ENCODE results near the gene UBTD1. TPM values are rescaled to one million over a fixed set of nuclear protein-coding genes. Genes with fewer than 3 reads are reported as not detected.
A peak's percentile ranks its signal among the peaks of the same experiment; 100 is the strongest.

The UBTD1 gene
- total RNA-seq, 1 experiment from 2014 or later: 19.0 TPM

DNA sequence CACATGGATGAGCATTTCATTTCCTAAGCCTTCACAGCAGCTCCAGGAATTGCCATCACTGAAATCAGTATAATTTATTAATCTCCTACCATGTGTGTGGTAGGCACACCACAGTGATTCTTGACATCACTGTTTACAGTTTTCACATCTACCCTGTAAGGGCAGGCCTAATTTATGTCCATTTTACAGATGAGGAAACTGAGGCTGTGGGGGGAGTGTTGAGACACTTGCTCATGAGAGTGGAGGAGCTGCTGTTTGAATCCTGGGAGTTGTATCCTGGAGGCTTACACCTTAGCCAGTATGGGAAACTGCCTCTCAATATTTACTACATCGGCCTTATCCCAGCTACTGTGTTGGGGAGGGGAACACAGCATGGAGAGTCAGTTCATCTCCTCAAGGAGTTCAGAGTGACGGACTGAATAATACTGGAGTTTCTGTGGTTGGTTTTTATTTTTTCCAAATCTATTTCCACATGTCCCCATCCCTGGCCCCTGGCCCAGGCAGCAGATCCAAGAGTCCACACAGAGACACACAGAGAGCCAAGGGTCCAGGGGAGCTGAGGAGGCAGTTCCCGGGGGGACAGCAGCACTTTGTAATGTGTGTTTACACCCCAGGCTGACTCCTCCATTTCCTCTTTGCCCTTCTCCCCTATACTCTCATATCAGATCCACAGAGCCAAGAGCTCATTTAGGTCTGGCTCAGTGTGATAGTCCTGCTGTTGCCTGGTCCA is 13.2 kb downstream of the UBTD1 start:
- no peaks in the 10 kb centered on the region for H3K23me2 ChIP-seq (ENCODE audit: insufficient read length, low read depth, low read length, poor library complexity, severe bottlenecking)
- no peak overlapping the region for H4K91ac ChIP-seq (ENCODE audit: insufficient read length, low read depth, low read length)
- H3K9me3 ChIP-seq (ENCODE audit: control insufficient read depth, low read depth, low read length): no peaks in the 10 kb centered on the region
- H3K4me2 ChIP-seq (ENCODE audit: insufficient read depth, insufficient read length, low read length): no peak overlapping the region
- Mint-ChIP-seq H3K27me3 (ENCODE audit: low read depth) (no peaks in the 10 kb centered on the region), H3K36me3 (ENCODE audit: insufficient read depth in 1 of 3, low read depth in 3 of 3) (no peaks in the 10 kb centered on the region), H3K4me1 (peaks cover 25 to 26% of the 10 kb centered on the region in 2 experiments), H3K4me3 (no peak overlapping the region), H3K9me3 (no peaks in the 10 kb centered on the region), H3K27ac (0 out of 7 replicates have a peak overlapping the region, but pooled peaks of 1 of the 3 experiments have one; percentile 55)
- no peak overlapping the region for H3K23ac ChIP-seq (ENCODE audit: insufficient read length, low read depth, low read length)
- H2BK20ac ChIP-seq (ENCODE audit: low read depth, low read length, poor library complexity, severe bottlenecking): no peak overlapping the region
- H4K5ac ChIP-seq (ENCODE audit: insufficient read length, low read depth, low read length): no peak overlapping the region
- no peaks in the 10 kb centered on the region for H3K79me1 ChIP-seq (ENCODE audit: insufficient read depth, low read depth, low read length, poor library complexity, severe bottlenecking)
- H3K27ac ChIP-seq (ENCODE audit: insufficient read length, low read depth, low read length): no peak overlapping the region
- H2BK120ac ChIP-seq (ENCODE audit: low read depth, low read length, poor library complexity, severe bottlenecking): no peak overlapping the region
- no peak overlapping the region for H2AK5ac ChIP-seq (ENCODE audit: insufficient read length, low read length)
- TF ChIP-seq, protein P1, sequence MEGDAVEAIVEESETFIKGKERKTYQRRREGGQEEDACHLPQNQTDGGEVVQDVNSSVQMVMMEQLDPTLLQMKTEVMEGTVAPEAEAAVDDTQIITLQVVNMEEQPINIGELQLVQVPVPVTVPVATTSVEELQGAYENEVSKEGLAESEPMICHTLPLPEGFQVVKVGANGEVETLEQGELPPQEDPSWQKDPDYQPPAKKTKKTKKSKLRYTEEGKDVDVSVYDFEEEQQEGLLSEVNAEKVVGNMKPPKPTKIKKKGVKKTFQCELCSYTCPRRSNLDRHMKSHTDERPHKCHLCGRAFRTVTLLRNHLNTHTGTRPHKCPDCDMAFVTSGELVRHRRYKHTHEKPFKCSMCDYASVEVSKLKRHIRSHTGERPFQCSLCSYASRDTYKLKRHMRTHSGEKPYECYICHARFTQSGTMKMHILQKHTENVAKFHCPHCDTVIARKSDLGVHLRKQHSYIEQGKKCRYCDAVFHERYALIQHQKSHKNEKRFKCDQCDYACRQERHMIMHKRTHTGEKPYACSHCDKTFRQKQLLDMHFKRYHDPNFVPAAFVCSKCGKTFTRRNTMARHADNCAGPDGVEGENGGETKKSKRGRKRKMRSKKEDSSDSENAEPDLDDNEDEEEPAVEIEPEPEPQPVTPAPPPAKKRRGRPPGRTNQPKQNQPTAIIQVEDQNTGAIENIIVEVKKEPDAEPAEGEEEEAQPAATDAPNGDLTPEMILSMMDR (conservative IDR thresholded peaks at IDR 0.05): no peak
- H3K79me2 ChIP-seq (ENCODE audit: insufficient read depth, low read length): no peaks in the 10 kb centered on the region
- no peak overlapping the region for H3K18ac ChIP-seq (ENCODE audit: insufficient read length, low read depth, low read length)
- H3K4ac ChIP-seq (ENCODE audit: low read depth, low read length): no peak overlapping the region
- no peak for DNase-seq
- no CpG with 5 or more reads among the region's 3 CpGs for WGBS (ENCODE audit: extremely low coverage, insufficient read length, low lambda C conversion rate)
- H4K20me1 ChIP-seq (ENCODE audit: control insufficient read depth, insufficient read depth, insufficient read length): no peaks in the 10 kb centered on the region
- H2BK12ac ChIP-seq (ENCODE audit: insufficient read length, low read depth, low read length): no peak overlapping the region
- H3K9ac ChIP-seq (ENCODE audit: extremely low read depth, insufficient read length, low read length): no peak overlapping the region
- no peak overlapping the region for H4K8ac ChIP-seq (replicated peaks; ENCODE audit: insufficient read length, low read depth, low read length)
- no peaks in the 10 kb centered on the region for H3K4me1 ChIP-seq (ENCODE audit: insufficient read depth, low read length)
- no peak overlapping the region for H2AFZ ChIP-seq (ENCODE audit: low read length)
- no peaks in the 10 kb centered on the region for H3K27me3 ChIP-seq (ENCODE audit: insufficient read depth, low read length)
- no peak overlapping the region for H3K14ac ChIP-seq (ENCODE audit: insufficient read depth, low read length)
- H2BK15ac ChIP-seq (ENCODE audit: low read depth, low read length): no peak overlapping the region
- H3K56ac ChIP-seq (ENCODE audit: insufficient read length, low read depth, low read length): no peak overlapping the region
- H2BK5ac ChIP-seq (ENCODE audit: insufficient read length, low read length): no peak overlapping the region
- no peak overlapping the region for H3T11ph ChIP-seq (ENCODE audit: low read length)
